A549 (cell line): ENCODE data around the gene NLRX1. TPM values are rescaled to one million over a fixed set of nuclear protein-coding genes. Genes with fewer than 3 reads are reported as not detected.
"Not testable (repeated sequence)": the region's sequence is repeated elsewhere in the genome, so short reads cannot be mapped to it uniquely, and the experiment has no call there.

ENCODE experiments used
- ATAC-seq, 2 experiments: fragments of 200-7000 bp in 1 of 2; fragments of >200 bp in 1 of 2; cut with Nextera tagmentation in 1 of 2; cut with Tn5 transposase in 1 of 2; 3 replicates each; pipeline versions ENCODE4 v1.8.0 to v1.9.1; 2018 to 2020; ENCODE audit warnings: mild to moderate bottlenecking in 1 of 2, moderate library complexity in 1 of 2
- CTCF ChIA-PET: fragments of 300-600 bp; sonication (Branson Sonifier 250); formaldehyde crosslinking; extraction: SDS; loops from one replicate; lab custom pipeline; 2021; ENCODE audit warnings: antibody characterized with exemption, inconsistent platforms; lab: Yijun Ruan, JAX
- POLR2A ChIA-PET: fragments of 350-600 bp; formaldehyde crosslinking; extraction: SDS; loops from one replicate; lab custom pipeline; 2021; ENCODE audit warnings: antibody characterized with exemption, inconsistent platforms; lab: Yijun Ruan, JAX
- DNase-seq, 2 experiments: peaks; one replicate each; pipeline versions ENCODE4 v3.0.0 to v3.0.0-alpha.2; 2011 to 2016; ENCODE audit warnings: low read depth in 1 of 2, low spot score in 1 of 2
- FAIRE-seq: peaks from 2 replicates; lab custom pipeline; 2011; peaks lifted over from hg19 to GRCh38; lab: Jason Lieb, UNC
- H3K27ac ChIP-seq, 2 experiments: fragments of >200 bp; sonication (Bioruptor Twin); formaldehyde crosslinking; 3 replicates each; pipeline ENCODE4 v1.5.1; 2016 to 2017
- H3K4me1 ChIP-seq: fragments of >200 bp; sonication (Bioruptor Twin); formaldehyde crosslinking; 3 replicates; pipeline ENCODE4 v1.6.1; 2016
- H3K4me2 ChIP-seq: fragments of >200 bp; sonication (Bioruptor Twin); formaldehyde crosslinking; 3 replicates; pipeline ENCODE4 v1.6.1; 2016
- H3K4me3 ChIP-seq: fragments of >200 bp; sonication (Bioruptor Twin); formaldehyde crosslinking; 3 replicates; pipeline ENCODE4 v1.5.1; 2016
- H3K9me3 ChIP-seq: fragments of >200 bp; sonication (Bioruptor Twin); formaldehyde crosslinking; 3 replicates; pipeline ENCODE4 v1.6.1; 2016
- BHLHE40 ChIP-seq: IDR thresholded peaks from 2 replicates; pipeline ENCODE4 v1.6.1; 2012; ENCODE audit warnings: low read depth, low read length, inconsistent platforms
- CEBPB ChIP-seq, 2 experiments: fragments of >200 bp in 1 of 2; sonication (Bioruptor Twin) in 1 of 2; formaldehyde crosslinking in 1 of 2; IDR thresholded peaks; 2 replicates each; pipeline ENCODE4 v1.6.1; 2012 to 2016
- CHD4 ChIP-seq: fragments of 200-600 bp; sonication (generic); IDR thresholded peaks from 2 replicates; pipeline ENCODE4 v1.6.1; 2016; ENCODE audit warnings: antibody characterized with exemption, mild to moderate bottlenecking, borderline replicate concordance
- CTCF ChIP-seq: fragments of >200 bp; sonication (Bioruptor Twin); formaldehyde crosslinking; IDR thresholded peaks from 3 replicates; pipeline ENCODE4 v1.5.1; 2016
- EHMT2 ChIP-seq: fragments of 200-600 bp; sonication (generic); IDR thresholded peaks from 2 replicates; pipeline ENCODE4 v1.6.1; 2016; ENCODE audit warnings: antibody characterized with exemption, low read depth, mild to moderate bottlenecking, moderate library complexity
- ESRRA ChIP-seq: fragments of 150-350 bp; IDR thresholded peaks from 2 replicates; pipeline ENCODE4 v1.6.1; 2014; ENCODE audit warnings: mild to moderate bottlenecking, low read length, borderline replicate concordance
- FOXS1 ChIP-seq: fragments of 250-450 bp; sonication (Bioruptor Pico); IDR thresholded peaks from 2 replicates; pipeline ENCODE4 v1.5.0; 2020; ENCODE audit warnings: mild to moderate bottlenecking, moderate library complexity
- GATA3 ChIP-seq: IDR thresholded peaks from 2 replicates; pipeline ENCODE4 v1.6.1; 2012; ENCODE audit warnings: borderline replicate concordance
- HMGXB4 ChIP-seq: fragments of 250-450 bp; sonication (Bioruptor Pico); IDR thresholded peaks from 2 replicates; pipeline ENCODE4 v1.5.0; 2021; ENCODE audit warnings: mild to moderate bottlenecking, moderate library complexity, borderline replicate concordance
- HOXA7 ChIP-seq: fragments of 250-450 bp; sonication (Bioruptor Pico); IDR thresholded peaks from 2 replicates; pipeline ENCODE4 v1.5.0; 2020; ENCODE audit warnings: mild to moderate bottlenecking, moderate library complexity
- HOXB5 ChIP-seq: fragments of 250-450 bp; sonication (Bioruptor Pico); IDR thresholded peaks from 2 replicates; pipeline ENCODE4 v1.5.0; 2020; ENCODE audit warnings: mild to moderate bottlenecking, moderate library complexity
- JUNB ChIP-seq: fragments of >200 bp; sonication (Bioruptor Twin); formaldehyde crosslinking; IDR thresholded peaks from 2 replicates; pipeline ENCODE4 v1.6.1; 2016
- KDM1A ChIP-seq: fragments of 200-600 bp; sonication (generic); IDR thresholded peaks from 2 replicates; pipeline ENCODE4 v1.6.1; 2016; ENCODE audit warnings: low read depth, mild to moderate bottlenecking
- MAX ChIP-seq: IDR thresholded peaks from 2 replicates; pipeline ENCODE4 v1.6.1; 2012
- MYC ChIP-seq: IDR thresholded peaks from 2 replicates; pipeline ENCODE4 v1.6.1; 2012; ENCODE audit warnings: mild to moderate bottlenecking, inconsistent platforms, low read length, improper control_type of control experiment, borderline replicate concordance
- NFE2L2 ChIP-seq: fragments of 150-350 bp; conservative IDR thresholded peaks from 2 replicates; pipeline ENCODE4 v1.6.1; 2014; ENCODE audit warnings: low read length
- NPAS2 ChIP-seq: fragments of 250-450 bp; sonication (Bioruptor Pico); IDR thresholded peaks from 2 replicates; pipeline ENCODE4 v1.8.0; 2022; ENCODE audit warnings: mild to moderate bottlenecking, moderate library complexity, borderline replicate concordance
- POLR2A ChIP-seq: IDR thresholded peaks from 2 replicates; pipeline ENCODE4 v1.6.1; 2012; ENCODE audit warnings: mild to moderate bottlenecking, low read length
- POLR2AphosphoS2 ChIP-seq: conservative IDR thresholded peaks from 2 replicates; pipeline ENCODE4 v1.6.1; 2012; ENCODE audit warnings: low read length, improper control_type of control experiment, inconsistent platforms
- RFX5 ChIP-seq: fragments of 450-650 bp; IDR thresholded peaks from 2 replicates; pipeline ENCODE4 v1.7.1; 2014; ENCODE audit warnings: antibody characterized with exemption, mild to moderate bottlenecking, moderate library complexity
- RNF2 ChIP-seq: fragments of 200-600 bp; sonication (generic); IDR thresholded peaks from 2 replicates; pipeline ENCODE4 v1.6.1; 2016; ENCODE audit warnings: low read depth, mild to moderate bottlenecking, antibody characterized with exemption, moderate library complexity, borderline replicate concordance
- TFCP2L1 ChIP-seq: fragments of 250-450 bp; sonication (Bioruptor Pico); IDR thresholded peaks from 2 replicates; pipeline ENCODE4 v1.5.0; 2021; ENCODE audit warnings: mild to moderate bottlenecking
- ZC3H11A ChIP-seq: fragments of 450-650 bp; IDR thresholded peaks from 2 replicates; pipeline ENCODE4 v1.6.1; 2014; ENCODE audit warnings: antibody characterized with exemption, mild to moderate bottlenecking
- ZNF302 ChIP-seq: fragments of 250-450 bp; sonication (Bioruptor Pico); IDR thresholded peaks from 2 replicates; pipeline ENCODE4 v1.9.0; 2021; ENCODE audit warnings: inconsistent platforms, mild to moderate bottlenecking, moderate library complexity
- WGBS: methylation state at CpG from one replicate; pipeline ENCODE4 v1.1.6; 2017; ENCODE audit errors: missing lambda C conversion rate; 5-methylcytosine and 5-hydroxymethylcytosine counted together
- polyA plus RNA-seq, 4 experiments: library from polyadenylated mRNA; depleted of rRNA in 3 of 4; stranded (reverse); fragments of >200 nt; fragmentation: RNase III in 1 of 4; extraction: RNeasy Plus Mini Kit Qiagen cat#74134 plus additional on column Dnase treatment in 1 of 4; gene quantifications; 2 replicates in 3 of 4; 3 replicates in 1 of 4; pipeline ENCODE4 v1.2.3, GENCODE V29; 2011 to 2017
- TF ChIP-seq, protein P1 (sequence below): fragments of 200-600 bp; sonication (generic); IDR thresholded peaks from 2 replicates; pipeline ENCODE4 v1.6.1; 2016; ENCODE audit warnings: antibody characterized with exemption, mild to moderate bottlenecking, moderate library complexity

The NLRX1 gene
- polyA plus RNA-seq, 2 of the 4 experiments (the other 2 are of a cell fraction) = 8.4 to 8.5 TPM

GRCh38 chr11:119223856-119224255 is 55.3 kb downstream of the NLRX1 start:
- POLR2A ChIA-PET = no interaction called here
- CTCF ChIA-PET = interaction anchor here (0.8 kb wide), 1 partner anchor 24 kb away, joined by 3 read pairs; no protein-coding TSS in a partner anchor
- DNase-seq = no peak
- WGBS = 100% methylated on average over 1 of the region's 1 CpG
- Histone ChIP-seq H3K27ac (no peak overlapping the region), H3K4me2 (no peak overlapping the region), H3K4me3 (no peak overlapping the region), H3K4me1 (peaks cover 14% of the 10 kb centered on the region), H3K9me3 (no peaks in the 10 kb centered on the region)
- ATAC-seq = no peak
- FAIRE-seq = no peak
- TF ChIP-seq HOXB5 (CRISPR knock-in tag) (no peak), BHLHE40 (no peak), JUNB (no peak), ZNF302 (CRISPR knock-in tag) (no peak), CHD4 (no peak), RNF2 (no peak), EHMT2 (no peak), MAX (no peak), GATA3 (no peak), CTCF (no peak), HOXA7 (no peak), KDM1A (no peak), ZC3H11A (no peak), NPAS2 (no peak), POLR2A (no peak), NFE2L2 (no peak), POLR2AphosphoS2 (no peak)
- TF ChIP-seq, protein P1, sequence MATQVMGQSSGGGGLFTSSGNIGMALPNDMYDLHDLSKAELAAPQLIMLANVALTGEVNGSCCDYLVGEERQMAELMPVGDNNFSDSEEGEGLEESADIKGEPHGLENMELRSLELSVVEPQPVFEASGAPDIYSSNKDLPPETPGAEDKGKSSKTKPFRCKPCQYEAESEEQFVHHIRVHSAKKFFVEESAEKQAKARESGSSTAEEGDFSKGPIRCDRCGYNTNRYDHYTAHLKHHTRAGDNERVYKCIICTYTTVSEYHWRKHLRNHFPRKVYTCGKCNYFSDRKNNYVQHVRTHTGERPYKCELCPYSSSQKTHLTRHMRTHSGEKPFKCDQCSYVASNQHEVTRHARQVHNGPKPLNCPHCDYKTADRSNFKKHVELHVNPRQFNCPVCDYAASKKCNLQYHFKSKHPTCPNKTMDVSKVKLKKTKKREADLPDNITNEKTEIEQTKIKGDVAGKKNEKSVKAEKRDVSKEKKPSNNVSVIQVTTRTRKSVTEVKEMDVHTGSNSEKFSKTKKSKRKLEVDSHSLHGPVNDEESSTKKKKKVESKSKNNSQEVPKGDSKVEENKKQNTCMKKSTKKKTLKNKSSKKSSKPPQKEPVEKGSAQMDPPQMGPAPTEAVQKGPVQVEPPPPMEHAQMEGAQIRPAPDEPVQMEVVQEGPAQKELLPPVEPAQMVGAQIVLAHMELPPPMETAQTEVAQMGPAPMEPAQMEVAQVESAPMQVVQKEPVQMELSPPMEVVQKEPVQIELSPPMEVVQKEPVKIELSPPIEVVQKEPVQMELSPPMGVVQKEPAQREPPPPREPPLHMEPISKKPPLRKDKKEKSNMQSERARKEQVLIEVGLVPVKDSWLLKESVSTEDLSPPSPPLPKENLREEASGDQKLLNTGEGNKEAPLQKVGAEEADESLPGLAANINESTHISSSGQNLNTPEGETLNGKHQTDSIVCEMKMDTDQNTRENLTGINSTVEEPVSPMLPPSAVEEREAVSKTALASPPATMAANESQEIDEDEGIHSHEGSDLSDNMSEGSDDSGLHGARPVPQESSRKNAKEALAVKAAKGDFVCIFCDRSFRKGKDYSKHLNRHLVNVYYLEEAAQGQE = no peak

GRCh38 chr11:119228535-119229287 is 60.2 kb downstream of the NLRX1 start:
- not testable (repeated sequence) for H3K9me3 ChIP-seq

GRCh38 chr11:119229288-119229672 is 60.8 kb downstream of the NLRX1 start:
- no peaks in the 10 kb centered on the region for H3K9me3 ChIP-seq
- 84% methylated on average over 3 of the region's 3 CpGs for WGBS
- DNase-seq = no peak
- no peak for TF ChIP-seq FOXS1 (CRISPR knock-in tag)
- TF ChIP-seq RFX5 = no peak
- TF ChIP-seq ESRRA = no peak
- no peak for TF ChIP-seq HMGXB4 (CRISPR knock-in tag)
- TF ChIP-seq TFCP2L1 = no peak
- no peak for TF ChIP-seq JUNB
- no peak for TF ChIP-seq CHD4
- no peak for TF ChIP-seq RNF2
- no peak for TF ChIP-seq HOXB5 (CRISPR knock-in tag)
- TF ChIP-seq ZNF302 (CRISPR knock-in tag) = no peak
- no peak for TF ChIP-seq KDM1A
- no peak for TF ChIP-seq MYC
- TF ChIP-seq CEBPB (IDR thresholded peaks at IDR 0.05) = no peak
- no peak for TF ChIP-seq MAX
- TF ChIP-seq, all 56 proteins: peak for 0
- FAIRE-seq (no peak), ATAC-seq (no peak)
- 0 out of 3 replicates have a peak, but pooled peaks cover 4% of the 10 kb centered on the region for H3K4me1 ChIP-seq
- no peak overlapping the region for H3K4me2 ChIP-seq
- no peak overlapping the region for H3K27ac ChIP-seq
- CTCF ChIA-PET = interaction anchor here (0.6 kb wide), 2 partner anchors 56 to 149 kb away, joined by 3 to 6 read pairs; no protein-coding TSS in a partner anchor
- H3K4me3 ChIP-seq = no peak overlapping the region
- POLR2A ChIA-PET = interaction anchor here (0.6 kb wide), 1 partner anchor 144 kb away, joined by 5 read pairs; no protein-coding TSS in a partner anchor

More at GRCh38 chr11:119228535-119229287, 60.2 kb downstream of the NLRX1 start:
- ChIA-PET CTCF (interaction anchor here (0.6 kb wide), 2 partner anchors 57 to 149 kb away, joined by 3 to 6 read pairs; no protein-coding TSS in a partner anchor), POLR2A (interaction anchor here (0.6 kb wide), 1 partner anchor 143 kb away, joined by 5 read pairs; no protein-coding TSS in a partner anchor)
- 92% methylated on average over 8 of the region's 9 CpGs for WGBS
- DNase-seq, H3K4me1 ChIP-seq, FAIRE-seq, H3K4me3 ChIP-seq, ATAC-seq, H3K27ac ChIP-seq, H3K4me2 ChIP-seq: not testable (repeated sequence)
